ENCODE results near the gene COL5A1.

Gene COL5A1

GRCh38 chr9:134652291-134653225, 11.0 kb downstream of the COL5A1 start:
- no peak for DNase-seq (ENCODE audit: low read depth)
- H3K4me3 ChIP-seq (ENCODE audit: low read length): no peak overlapping the region
- TF ChIP-seq CTCF (IDR thresholded peaks at IDR 0.05; ENCODE audit: insufficient read depth, low read depth, low read length, missing control alignments): no peak

DNA sequence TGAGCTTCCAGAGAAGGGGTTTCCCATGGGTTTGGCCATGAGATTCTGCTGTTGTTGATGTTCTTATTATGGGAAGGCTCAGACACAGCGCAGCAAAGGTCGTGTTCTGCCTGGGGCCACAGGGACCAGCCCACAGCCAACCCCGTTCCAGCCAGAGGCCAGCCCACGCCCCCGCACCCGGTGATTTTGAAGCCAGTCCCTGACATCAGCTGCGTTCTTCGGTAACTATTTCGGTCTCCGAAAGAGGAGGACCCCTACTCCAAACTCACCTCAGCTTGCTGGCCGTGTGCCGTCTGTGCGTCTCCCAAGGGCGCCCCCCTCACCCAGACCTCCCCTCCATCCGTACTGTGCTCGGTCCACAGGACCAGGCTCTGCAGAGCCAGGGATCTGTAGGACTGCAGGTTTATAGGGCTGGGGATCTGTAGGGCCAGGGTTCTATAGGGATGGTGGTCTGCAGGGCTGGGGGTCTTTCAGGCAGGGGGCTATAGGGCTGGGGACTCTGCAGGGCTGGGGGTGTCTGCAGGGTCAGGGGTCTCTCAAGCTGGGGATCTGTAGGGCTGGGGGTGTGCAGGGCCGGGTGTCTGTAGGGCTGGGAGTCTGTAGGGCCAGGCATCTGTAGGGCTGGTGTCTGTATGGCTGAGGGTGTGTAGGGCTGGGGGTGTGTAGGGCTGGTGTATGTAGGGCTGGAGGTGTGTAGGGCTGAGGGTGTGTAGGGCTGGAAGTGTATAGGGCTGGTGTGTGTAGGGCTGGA, 11.8 kb downstream of the COL5A1 start:
- no peak for DNase-seq (ENCODE audit: low read depth)
- TF ChIP-seq CTCF (IDR thresholded peaks at IDR 0.05; ENCODE audit: insufficient read depth, low read depth, low read length, missing control alignments): no peak
- H3K4me3 ChIP-seq (ENCODE audit: low read length): no peak overlapping the region

DNA sequence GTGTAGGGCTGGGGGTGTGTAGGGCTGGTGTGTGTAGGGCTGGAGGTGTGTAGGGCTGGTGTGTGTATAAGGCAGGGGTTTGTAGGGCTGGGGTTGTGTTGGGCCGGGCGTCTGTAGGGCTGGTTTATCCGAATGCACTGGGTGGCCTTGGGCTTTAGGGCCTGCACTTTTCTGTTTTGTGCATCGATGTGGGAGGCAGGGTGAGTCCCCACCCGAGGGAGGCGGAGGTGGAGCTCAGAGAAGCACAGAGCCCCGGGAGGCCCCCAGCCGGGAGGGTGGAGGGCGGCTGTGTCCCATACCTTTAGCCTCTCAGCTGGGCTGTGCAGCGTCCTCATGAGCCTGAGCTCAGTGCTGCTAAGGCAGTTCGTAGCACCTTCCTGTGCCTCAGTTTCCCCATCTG, 13.5 kb downstream of the COL5A1 start:
- H3K4me3 ChIP-seq (ENCODE audit: low read length): no peak overlapping the region
- DNase-seq (ENCODE audit: low read depth): no peak
- no peak for TF ChIP-seq CTCF (IDR thresholded peaks at IDR 0.05; ENCODE audit: insufficient read depth, low read depth, low read length, missing control alignments)

DNA sequence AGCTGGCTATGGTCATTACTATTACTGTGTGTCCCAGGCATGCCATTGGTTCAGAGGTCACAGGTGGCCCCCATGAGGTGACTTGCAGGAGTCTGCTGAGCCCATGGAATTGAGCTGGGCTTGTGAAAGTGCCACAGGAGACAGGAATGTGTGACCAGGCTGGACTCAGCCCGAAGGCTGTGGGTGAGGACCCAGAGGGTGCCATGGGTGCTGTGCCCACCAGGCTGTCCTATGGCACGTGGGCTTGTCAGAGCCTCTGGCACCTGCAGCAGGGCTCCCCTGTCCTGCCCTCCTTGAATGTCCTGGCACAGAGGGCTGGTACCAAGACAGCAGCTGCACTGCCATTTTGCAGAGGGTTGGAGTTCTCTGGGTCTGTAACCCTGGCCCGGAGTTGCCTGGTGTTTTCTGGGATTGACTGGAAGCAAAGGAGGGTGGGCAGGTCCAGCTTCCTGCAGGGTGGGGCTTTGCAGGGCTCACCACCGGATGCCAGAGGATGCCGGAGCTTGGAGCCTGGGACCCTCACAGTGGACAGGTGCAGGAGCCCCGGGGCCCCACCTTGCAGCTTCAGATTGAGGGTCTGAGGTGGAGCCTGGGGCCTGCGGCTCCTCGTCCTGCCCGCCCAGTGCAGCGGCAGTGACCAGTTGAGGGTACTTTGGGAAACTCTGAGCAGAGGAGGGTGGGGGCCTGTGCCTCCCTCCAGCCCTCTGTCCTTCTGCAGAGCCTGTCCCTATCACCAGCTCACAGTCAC, 14.2 kb downstream of the COL5A1 start:
- DNase-seq (ENCODE audit: low read depth): no peak
- no peak for TF ChIP-seq CTCF (IDR thresholded peaks at IDR 0.05; ENCODE audit: insufficient read depth, low read depth, low read length, missing control alignments)
- no peak overlapping the region for H3K4me3 ChIP-seq (ENCODE audit: low read length)

DNA sequence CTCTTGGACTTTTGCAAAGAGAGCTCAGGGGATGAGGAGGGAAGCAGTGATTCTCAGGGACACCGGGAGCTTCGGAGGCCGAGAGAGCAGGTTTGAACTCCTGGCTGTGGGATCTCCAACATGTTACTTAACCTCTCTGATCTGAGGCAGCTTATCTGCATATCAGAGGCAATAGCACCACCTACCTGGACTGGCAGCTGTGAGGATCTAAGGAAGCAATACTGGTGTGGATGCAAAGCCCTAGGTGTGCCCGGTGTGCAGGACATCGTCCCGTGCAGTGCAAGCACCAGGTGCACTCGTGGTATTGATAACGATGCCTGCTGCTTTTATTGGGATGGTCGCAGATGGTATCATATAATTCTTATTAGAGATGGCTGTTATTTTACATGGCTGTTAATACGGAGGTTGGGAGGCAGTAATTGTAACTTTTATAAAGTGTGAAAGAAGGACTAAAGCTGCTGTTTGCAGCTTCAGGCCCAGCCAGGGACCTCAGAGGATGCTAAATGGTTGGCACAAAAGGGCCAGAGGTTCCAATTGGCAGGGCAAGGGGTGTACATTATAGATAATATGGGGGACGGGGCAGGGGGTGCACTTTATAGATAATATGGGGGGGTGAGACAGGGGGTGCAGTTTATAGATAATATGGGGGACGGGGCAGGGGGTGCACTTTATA, 14.9 kb downstream of the COL5A1 start:
- no peak overlapping the region for H3K4me3 ChIP-seq (ENCODE audit: low read length)
- DNase-seq (ENCODE audit: low read depth): no peak
- peak; percentile 2 for TF ChIP-seq CTCF (IDR thresholded peaks at IDR 0.05; ENCODE audit: insufficient read depth, low read depth, low read length, missing control alignments)

DNA sequence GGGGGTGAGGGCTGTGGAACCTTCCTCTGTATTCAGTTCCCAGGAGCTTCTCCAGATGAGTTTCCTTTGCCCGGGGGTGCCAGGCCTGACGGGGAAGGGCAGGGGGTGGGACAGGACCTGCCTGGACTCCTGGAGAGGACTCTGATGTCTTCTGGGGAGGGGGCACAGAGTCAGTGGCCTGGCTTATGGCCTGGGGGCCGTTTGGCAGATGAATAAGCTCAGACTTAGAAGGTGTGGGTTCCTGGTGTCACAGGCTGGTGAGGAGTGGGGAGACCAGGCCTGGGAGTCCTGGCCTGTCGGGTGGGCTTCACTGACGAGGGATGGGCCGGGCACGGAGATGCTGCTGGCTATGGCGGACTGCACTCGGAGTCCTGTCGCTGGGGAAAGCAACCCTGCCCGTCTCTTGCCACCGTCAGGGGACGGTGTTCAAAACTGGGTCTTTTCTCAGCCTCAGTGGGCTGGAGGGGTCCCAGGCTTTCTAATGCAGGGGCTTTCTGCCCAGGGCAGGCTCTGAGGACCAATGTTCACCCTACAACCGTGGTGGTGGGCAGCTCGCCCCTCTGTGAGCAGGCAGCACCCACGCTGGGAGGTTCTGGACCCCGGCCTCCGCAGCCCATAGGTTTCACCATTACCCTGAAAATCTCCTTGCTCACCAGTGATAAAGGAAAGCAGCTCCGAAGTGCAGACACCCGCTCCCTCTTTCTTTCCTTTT, 16.2 kb downstream of the COL5A1 start:
- H3K4me3 ChIP-seq (ENCODE audit: low read length): no peak overlapping the region
- no peak for TF ChIP-seq CTCF (IDR thresholded peaks at IDR 0.05; ENCODE audit: insufficient read depth, low read depth, low read length, missing control alignments)
- no peak for DNase-seq (ENCODE audit: low read depth)
